NCI-H2171 (cell line): ENCODE measurements around the gene PSAPL1.

Source experiments
- DNase-seq: peaks from one replicate; lab custom pipeline; 2025; lab: John Stamatoyannopoulos, UW

Gene PSAPL1

GRCh38 chr4:7396186-7396910 is 38.4 kb downstream of the PSAPL1 start:
- DNase-seq, result no peak

DNA sequence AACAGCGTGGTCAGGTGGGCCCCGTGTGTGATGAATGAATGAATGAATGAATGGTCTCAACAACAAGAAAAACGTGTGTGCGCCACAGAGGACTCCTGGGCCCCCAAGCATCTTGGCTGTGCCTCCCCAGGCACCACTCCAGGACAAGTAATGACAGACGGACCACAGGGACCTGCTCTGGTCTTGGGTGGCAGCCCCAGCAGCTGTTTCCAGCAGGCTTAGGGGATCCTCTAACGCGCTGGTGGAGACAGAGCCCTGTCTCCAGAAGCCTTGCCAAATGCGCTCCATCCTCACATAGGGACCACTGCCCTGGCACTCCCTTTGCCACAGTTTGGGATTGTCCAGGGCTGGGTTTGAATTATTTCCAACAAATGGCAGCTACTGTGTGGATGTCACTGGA is 39.1 kb downstream of the PSAPL1 start:
- DNase-seq, result no peak

DNA sequence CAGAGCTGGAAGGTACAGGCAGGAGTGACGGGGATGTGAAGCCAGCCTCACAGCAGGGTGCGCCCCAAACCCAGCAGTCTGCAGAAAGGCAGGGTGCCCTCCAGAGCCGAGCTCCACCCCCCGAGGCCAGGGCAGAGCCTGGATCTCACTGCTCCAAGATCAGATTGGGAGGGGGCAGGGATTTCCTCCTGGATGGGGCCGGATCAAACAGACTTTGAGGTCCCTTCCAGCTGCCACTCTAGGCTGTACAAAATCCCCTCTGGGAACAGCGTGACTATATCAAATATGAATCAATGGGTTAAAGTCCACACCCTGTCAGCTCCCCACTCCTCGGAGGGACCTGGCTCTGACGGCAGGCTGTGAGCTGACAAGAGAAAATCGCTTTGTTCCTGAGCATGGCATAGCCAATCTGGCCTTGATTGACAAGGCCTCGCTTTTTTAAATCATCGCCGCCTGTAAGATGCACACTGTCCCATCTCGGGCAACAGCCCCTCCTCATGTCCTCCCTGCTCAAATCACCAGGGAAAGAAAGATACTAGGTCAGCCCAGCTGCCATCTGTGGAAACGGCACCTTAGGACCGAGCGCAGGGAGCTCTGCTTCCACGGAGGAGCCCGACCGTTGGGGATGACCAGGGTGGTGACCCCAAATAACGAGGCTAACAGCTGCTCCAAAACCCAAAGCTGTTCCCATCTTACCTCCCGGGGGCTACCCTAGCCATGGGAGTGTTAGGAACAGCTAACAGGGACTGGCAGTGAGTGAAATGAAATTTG is 39.9 kb downstream of the PSAPL1 start:
- DNase-seq, result no peak

DNA sequence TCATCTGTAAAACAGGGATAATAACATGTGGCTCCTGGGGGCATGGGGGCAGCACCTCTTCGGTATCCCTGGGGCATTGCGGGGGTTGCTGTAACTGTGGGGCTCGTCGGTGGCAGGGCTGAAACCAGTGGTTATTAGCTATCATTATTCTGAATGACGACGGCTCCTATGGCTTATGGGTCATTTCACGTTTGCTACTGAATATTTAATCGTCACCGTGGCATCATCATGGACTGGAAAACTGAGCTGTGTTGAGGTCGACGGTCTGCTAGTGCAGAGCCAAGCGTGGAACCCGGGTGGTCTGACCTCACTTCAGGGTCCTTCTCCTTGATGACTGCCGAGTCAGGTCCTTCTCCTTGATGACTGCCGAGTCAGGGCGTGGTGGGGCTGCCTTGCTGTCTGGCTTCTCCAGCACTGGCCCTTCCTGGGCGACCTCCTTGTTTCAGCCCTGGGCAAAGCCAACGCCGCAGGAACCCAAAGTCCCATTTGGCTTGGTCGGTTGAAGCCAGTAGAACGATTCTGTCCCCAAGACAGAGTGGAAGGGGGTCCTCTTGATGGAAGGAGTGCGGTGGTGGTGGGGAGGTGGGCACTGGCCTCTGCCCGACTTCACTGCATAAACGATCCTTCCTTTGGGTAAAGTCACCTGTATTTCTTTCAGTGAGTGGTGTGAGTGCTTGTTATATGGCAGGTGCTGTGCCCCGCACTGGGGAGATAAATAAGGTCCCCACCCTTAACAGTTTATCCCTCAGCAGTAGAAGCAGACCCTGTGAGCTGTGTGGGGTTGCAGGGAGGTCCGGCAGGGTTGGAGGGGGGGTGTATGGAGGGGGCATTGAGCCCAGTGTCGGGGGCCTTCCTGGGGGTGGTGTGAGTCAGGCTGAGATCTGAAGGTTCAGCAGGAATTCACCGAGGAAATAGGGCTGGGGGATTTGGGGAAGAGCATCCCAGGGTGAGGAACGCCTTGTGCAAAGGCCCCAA is 40.8 kb downstream of the PSAPL1 start:
- no peak for DNase-seq

DNA sequence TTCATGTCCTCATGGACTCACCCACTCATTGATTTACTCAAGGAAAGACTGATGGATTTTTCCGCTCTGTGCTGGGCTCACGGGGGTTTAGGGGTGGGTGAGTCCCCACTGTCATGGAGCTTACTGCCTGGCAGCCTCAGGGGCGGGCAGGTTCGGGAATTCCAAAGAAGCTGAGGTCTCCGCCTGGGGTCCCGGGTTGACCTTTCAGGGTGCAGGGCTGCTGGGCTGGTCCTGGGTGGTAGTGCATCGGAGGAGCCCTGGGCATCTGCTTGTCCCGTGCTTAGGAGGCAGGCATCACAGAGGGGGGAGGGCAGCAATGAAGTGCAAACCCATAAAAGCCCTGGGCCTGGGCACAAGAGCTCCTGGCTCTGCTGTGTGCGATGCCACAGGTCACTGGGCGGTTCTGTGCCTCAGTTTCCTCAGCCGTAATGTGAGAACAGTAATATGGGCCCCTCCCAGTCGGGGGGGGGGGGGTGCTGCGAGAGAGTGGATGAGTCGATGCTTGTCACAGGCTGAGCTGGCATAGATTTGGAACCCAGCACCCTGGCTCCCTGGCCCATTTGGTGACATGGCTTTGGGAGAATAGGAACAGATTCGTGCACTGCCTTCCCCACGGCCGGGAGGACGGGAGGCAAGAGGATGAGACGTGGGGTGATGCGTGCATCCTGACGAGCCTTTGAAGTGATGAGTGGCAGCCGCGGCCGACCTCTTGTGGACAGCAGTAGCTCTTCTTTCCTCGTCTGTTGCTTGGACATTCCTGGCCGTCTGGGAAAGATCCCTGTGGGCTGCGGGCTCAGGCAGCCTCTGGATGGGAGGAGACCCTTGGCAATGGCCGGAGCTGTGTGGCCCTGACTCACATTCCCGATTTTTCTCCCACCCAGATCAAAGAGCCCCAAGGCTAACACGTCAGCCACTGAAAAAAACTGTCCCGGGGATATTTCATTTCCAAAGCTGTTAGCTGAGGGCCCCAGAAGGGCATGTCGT is 42.0 kb downstream of the PSAPL1 start:
- DNase-seq, result no peak

DNA sequence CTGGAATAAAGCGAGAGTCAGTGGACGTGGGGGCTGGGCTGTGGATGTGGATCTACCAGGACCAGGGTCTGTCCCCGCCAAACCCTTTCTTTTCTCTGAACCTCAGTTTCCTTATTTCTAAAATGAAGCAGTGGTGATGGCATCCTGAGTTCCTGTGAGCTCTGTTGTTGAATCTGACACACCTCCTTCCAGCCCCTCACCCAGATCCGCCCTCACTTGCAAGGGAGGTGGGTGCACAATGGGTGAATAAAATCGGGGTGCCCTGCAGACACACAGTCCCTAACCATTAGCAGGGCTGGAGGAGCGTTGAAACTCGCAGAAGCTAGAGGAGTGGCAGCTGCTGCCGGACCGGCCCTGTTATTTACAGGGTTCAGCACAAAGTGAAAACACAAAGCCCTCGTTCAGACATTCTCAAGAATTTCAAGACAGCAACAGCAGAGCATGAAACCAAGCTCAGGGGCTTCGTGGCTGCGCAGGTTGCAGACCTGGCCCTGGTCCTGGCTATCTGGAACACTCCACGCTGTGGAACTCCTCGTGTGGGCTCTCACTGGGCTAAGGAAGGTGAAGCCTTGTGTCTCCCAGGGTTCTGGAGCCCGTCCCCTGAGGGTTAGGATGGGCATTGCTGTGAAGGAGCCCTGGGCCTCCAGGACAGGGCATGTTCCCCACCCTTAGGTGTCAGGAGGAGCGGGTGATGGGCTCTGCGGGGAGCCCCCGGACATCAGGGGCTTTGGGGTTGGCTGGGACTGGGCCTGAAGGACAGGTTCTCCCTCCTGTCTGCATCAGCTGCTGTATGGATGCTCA is 42.9 kb downstream of the PSAPL1 start:
- no peak for DNase-seq

DNA sequence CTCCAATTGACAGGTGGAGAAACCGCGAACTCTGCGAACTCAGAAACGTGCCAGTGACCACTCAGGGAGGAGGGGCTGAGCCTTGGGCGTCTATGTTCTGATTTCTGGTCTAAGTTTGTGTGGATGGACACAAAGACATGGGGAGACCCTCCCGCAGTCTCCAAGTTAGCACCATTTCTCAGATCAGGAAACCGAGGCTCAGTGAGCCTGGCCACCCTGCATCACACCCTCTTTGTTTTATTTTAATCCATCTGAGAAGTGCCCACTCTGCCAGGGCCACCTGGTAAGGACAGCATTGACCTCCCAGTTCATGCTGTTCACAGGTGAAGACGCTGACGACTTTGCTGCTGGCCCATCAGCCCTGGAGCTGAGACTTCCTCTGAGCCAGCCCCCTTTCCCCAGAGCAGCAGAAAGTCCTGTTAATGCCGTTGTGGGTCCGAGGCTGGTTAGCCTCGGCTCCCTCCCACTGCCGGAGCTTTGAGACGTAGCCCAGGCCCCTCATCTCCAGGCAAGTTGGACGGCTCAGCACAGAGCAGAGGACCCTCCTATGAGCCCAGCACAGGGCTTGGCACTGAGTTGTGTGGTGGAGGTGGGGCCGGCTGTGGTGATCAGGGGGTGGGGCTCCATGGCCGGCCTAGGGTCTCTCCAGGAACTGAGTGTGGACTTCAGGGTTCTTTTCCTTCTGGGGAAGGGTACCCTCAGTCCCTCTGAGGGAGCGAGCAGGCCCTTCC is 43.7 kb downstream of the PSAPL1 start:
- no peak for DNase-seq

- no peak for DNase-seq
Observed at GRCh38 chr4:7390336-7390735, 44.4 kb downstream of the PSAPL1 start.

- no peak for DNase-seq
Observed at GRCh38 chr4:7389719-7390118, 45.0 kb downstream of the PSAPL1 start.

GRCh38 chr4:7389101-7389701 is 45.5 kb downstream of the PSAPL1 start:
- DNase-seq, result no peak

GRCh38 chr4:7388627-7389026 is 46.1 kb downstream of the PSAPL1 start:
- DNase-seq, result no peak

- DNase-seq, result no peak
Observed at GRCh38 chr4:7387925-7388324, 46.8 kb downstream of the PSAPL1 start.

DNA sequence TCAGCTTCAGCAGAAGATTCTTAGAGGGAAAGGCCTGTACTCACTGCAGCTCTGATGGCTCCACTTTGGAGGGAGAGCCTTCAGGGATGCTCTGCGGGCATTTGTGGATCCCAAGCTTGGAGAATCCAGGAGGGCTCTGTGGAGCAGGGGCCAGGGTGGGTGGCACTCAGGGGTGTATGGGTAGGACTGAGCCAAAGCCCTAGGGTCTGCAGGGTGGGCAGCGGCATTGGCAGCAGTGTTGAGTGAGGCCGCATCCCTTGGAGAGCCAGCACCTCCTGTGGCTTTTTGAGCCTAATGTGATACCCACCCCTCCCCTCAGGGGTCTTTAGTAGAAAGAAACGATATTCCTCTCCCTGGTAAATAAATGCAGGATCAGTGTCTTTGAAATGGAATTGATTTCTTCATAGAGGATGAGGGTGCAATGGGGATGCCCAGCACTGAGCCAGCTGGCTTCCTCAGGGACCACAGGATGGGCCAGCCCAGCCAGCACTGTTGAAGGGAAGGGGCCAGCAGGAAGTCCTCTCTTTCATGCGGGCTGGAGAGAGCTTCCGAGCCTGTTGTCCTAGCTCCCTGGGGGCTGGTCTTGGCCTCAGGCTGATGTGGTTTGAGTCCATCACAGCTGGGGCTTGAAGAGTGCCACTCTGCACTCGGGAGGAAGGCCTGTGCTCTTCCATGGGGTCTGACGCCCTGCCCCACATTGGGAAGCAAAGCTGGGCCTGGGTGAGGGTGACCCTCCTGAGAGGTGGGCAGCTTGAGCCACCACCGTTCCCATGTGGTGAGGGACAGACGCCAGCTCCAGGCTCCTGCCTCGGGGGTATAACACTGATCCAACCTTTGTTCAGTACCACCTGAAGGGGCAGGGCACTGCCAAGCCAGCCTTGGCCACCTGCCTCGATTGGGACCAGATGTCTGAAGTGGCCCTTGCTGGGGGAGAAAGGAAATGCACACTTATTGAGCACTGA is 49.5 kb downstream of the PSAPL1 start:
- DNase-seq, result no peak

DNA sequence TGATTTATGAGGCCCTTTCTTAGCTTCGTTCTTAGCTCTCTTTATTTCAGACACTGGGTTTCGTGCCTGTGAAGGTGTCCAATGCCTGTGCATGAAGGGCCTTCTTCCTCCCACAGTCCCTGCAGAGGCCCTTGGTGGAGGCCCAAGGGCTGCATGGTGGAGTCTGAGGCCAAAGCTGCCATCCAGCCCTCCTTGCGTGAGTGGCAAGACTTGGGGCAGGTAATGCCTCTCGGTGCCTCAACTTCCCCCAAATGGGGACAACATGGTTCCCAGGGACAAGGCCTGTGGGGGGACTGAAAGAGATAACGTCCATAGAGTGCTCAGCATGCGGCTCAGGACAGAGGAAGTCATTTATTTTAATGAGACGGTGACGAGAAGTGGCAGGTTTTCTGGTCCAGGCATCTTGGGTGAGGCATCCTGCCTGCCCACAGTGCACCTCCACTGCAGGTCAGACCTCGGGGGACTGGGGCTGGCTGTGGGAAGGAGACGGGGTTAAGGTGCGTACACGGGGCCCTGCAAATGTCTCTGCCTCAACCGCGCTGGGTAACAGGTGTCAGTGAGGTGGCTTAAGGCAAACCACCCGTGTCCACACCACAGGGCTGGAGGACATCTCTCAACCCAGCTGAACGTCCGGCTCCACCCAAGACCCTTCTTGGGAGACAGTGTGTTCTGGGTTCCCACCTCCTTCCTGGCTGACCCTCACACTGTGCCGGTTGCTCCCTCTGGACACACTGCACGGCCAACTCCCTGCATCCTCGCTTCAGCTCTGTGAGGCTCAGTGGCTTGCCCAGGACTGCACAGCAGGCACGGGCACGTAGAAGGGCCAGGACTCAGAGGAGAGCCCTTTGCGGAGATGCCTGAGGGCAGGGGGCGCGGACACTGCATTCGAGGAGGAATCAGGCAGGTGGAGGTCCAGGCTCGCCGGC is 50.5 kb downstream of the PSAPL1 start:
- DNase-seq, result no peak

DNA sequence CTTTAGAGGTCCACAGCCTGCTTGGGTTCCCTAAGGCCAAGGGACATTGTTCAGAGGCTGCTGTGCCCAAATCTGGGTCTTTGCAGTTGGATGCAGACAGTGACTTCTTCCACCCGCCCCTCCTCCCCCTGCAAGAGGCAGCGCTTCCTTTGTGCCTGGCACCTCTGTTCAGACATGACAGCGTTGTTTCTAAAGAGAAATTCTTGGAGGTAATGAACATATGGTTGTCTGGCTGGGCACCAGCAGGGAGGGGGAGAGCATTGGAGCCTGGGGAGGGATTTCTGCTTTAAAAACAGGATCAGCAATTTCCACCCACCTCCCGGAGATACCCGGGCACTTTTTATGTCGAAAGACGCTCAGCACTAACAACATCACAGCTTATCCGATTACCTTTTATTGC is 51.5 kb downstream of the PSAPL1 start:
- no peak for DNase-seq

GRCh38 chr4:7382634-7383014 is 52.1 kb downstream of the PSAPL1 start:
- DNase-seq, result no peak
